GM19351 (cell line): ENCODE measurements around the gene NODAL.
"Not testable (repeated sequence)": the region's sequence is repeated elsewhere in the genome, so short reads cannot be mapped to it uniquely, and the experiment has no call there.

Experiments used
- ATAC-seq: cut with Tn5 transposase; IDR thresholded peaks from one replicate; pipeline ENCODE4 v1.9.1; 2021; ENCODE audit warnings: mild to moderate bottlenecking, moderate library complexity; ENCODE audit not compliant: unreplicated experiment

The NODAL gene

DNA sequence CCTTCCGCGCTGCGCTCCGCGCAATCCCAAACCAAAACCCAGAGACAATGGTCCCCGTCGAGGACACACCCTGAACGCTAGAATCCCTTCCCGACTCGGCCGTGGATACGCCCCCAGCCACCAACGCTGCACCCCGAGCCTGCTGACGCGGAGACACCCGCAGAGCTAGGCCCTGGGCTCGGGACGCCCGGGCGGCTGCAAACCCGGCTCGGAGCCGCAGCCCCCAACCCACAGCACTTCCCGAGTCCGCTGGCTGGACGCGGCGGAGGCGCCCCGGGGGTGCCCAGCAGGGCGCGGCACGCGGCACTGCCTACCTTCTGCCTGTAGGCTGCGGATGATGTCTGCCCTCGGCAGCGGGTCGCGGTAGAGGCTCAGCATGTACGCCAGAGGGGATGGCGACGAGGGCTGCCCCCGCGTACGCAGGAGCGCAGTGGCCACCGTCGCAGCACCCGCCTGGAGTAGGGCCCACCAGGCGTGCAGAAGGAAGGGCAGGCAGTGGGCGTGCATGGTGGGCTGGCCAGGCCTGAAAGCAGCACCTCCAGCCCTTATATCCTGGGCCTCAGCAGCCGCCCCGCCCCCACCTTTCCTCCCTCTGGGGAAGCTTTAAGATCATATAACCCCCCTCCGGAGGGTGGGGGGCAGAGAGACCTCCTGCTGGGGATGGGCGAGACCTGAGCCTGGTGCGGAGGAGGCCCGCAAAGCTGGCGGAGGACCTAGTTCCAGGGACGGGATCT lies at the start of gene NODAL:
Gene NODAL, minus strand, starts transcription at position 521 of the 734 bp plus-strand sequence. Its CDS starts 14 bp downstream, at position 507.
- ATAC-seq, result no peak

DNA sequence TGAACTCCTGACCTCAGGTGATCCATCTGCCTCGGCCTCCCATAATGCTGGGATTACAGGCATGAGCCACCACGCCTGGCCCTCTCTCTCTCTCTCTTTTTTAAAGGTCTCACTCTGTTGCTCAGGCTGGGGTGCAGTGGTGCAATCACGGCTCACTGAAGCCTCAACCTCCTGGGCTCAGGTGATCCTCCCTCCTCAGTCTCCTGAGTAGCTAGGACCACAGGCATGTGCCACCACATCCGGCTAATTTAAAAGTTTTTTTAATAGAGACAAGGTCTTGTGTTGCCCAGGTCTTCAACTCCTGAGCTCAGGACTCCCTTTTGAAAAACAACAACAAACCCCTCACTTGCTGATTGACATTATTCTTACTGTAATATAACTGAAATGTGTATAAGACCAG lies 48.7 kb upstream of the NODAL start:
- no peak for ATAC-seq

DNA sequence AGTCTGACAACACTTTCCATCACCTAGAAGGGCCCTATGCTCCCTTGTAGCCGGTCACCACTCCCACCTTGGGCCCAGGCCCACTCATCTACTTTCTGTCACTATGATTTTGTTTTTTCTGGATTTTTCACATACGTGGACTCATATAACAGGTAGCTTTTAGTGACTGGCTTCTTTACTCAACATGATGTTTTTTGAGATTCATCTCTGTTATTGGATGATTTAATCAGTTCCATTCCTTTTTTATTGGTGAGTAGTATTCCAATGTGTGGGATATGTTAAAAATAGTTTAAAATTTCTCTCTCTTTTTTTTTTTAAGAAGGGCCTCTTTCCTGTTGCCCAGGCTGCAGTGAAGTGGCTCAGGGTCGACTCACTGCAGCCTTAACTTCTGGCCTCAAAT lies 46.3 kb upstream of the NODAL start:
- no peak for ATAC-seq

GRCh38 chr10:70483872-70484271 lies 42.4 kb upstream of the NODAL start:
- ATAC-seq, result not testable (repeated sequence)

DNA sequence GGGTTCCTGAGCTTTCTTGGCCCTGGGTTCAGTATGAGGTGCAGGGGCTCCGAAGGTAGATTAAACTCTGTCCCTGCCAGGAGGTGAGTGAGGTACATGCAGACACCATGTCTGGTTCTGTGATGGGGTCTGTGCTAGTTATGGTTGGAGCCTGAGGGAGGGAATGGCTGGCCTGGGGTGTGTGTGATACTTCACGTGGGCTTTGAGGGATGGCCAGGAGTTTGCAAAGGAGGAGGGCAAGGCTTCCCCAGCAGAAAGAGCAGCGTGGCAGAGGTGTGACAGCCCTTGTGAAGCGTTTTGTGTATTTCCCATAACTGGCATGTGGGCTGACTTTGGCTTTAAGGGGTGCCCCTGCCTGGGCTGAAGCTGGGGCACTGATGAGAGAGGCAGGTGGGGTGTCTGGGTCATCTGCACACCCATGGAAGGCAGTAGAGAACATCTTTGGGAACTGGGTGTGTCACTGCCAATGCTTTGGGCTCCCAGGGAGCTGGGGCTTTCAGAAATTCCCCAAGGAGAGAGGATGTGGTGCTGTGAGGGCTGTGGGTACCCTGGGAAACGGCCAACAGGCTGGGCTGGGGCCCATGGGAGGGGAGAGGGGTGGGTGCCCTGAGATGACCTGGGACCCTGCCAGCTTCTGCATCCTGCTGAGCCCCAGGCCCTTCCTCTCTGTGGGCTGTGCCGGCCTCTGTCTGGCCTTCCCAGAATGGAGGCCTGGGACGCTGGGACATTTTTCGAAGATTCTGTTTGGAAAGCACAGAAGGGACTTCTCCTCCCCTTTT lies 41.7 kb upstream of the NODAL start:
- no peak for ATAC-seq

- no peak for ATAC-seq
These were observed 40.5 kb upstream of the NODAL start for GRCh38 chr10:70481831-70482530.

GRCh38 chr10:70481105-70481504 lies 39.6 kb upstream of the NODAL start:
- ATAC-seq, result no peak

- ATAC-seq, result no peak
These were observed 38.9 kb upstream of the NODAL start for GRCh38 chr10:70480239-70480861.

DNA sequence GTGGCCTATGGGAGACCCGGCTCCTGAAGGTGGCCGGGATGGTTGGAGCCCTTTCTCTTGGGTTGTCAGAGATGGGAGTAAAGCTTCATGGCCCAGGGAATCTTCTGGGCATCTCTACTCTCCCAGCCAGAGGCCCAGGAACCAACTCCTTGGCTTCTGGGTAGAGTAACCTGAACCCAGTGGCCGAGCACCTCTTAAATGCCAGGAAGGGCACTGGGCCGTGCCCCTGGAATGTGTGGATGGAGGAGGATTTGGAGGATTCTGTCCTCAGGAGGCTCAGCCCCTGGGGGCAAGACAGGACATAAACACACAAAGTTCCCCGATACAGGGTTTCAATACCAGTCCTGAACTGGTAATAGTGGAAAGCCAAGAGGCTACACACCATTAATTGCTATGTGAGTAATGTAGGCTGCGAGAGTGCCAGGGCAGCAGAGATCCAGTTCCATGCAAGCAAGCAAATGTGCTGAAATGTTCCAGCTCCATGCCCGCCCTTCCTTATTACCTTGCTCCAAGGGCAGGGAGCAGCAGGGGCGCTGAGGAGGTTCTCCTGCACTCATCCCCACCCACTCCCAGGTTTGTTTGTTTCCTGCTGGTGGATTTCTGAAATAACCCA lies 38.3 kb upstream of the NODAL start:
- no peak for ATAC-seq

DNA sequence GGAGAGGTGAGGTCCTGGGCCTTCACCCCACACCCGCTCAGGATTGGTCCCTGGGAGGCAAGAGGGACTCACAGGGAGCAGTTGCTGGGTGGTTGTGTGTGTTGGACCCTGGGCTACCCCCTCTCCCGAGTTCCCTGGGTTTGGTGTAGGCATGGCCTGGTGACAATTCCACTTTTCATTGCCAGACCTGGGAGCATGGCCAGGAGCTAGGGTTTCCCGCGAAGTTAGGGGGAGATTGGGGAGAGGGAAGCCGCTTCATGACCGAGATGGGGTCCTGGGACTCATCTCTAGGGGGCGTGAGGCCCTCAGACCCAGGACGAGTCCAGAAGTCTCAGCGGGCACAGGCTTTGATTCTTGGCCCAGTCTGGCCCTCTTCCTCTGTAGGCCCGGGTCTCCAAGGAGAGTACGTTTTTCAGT lies 37.7 kb upstream of the NODAL start:
- ATAC-seq, result no peak

GRCh38 chr10:70478191-70479164 lies 37.0 kb upstream of the NODAL start, which contains the start of gene PALD1:
Gene PALD1, plus strand, starts transcription at chr10:70478767. Its CDS starts 47,185 bp downstream, at chr10:70525952.
- peak; percentile 33 for ATAC-seq

GRCh38 chr10:70477661-70478162 lies 36.2 kb upstream of the NODAL start:
- ATAC-seq, result peak; percentile 34

DNA sequence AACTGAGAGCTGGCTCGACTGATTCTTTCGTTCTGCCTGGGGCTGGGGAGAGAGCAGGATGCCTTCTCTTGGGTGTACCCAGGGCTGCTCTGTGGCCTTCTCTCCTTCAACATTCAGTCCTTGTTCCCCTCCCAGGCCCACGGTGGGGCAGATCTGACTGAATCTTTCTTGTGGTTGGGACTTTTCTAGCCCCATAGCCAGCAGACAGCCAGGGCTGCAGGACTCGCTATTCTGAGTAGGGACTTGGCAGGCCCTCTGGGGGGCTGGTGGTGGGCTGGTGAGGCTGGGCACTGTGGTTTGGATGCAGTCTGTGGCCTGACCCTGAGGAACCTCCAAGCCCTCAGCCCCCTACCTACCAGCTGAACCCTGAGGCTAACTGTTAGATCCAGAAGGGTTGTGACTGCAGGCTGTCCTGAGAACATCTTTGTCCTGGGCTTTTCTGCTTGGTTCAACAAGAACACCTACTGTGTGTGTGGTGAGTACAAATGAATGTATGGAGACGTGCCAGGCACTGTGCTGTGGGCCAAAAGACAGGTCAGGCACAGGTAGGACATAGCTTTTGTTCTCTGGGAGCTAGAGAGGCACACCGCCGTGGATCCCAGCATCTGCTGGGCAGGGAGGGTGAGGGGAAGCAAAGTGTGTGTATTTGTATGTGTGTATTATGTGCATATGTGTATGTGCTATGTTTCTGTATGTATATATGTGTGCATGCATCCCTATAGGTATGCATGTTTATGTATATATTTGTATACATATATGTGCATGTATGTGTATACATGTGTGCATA lies 35.0 kb upstream of the NODAL start:
- no peak for ATAC-seq

- no peak for ATAC-seq
These were observed 34.2 kb upstream of the NODAL start for GRCh38 chr10:70475661-70476060.

DNA sequence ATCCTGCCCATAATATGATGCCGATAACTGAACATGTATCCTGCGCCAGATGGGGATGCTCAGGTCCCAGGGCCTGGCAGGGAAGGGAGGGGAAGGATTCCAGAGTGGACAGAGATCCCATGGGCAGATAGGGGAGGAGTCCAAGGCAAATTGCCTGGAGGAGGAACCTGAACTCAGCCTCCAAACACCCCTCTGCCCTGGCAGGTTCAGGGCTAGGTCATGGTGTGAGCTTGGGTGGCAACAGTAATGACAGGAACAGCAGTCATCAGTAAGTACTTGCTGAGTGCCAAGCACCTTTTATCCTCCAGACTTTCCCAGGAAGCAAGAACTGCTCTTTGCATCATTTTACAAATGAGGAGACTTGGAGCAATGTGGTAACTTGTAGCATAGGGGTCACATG lies 33.3 kb upstream of the NODAL start:
- no peak for ATAC-seq

DNA sequence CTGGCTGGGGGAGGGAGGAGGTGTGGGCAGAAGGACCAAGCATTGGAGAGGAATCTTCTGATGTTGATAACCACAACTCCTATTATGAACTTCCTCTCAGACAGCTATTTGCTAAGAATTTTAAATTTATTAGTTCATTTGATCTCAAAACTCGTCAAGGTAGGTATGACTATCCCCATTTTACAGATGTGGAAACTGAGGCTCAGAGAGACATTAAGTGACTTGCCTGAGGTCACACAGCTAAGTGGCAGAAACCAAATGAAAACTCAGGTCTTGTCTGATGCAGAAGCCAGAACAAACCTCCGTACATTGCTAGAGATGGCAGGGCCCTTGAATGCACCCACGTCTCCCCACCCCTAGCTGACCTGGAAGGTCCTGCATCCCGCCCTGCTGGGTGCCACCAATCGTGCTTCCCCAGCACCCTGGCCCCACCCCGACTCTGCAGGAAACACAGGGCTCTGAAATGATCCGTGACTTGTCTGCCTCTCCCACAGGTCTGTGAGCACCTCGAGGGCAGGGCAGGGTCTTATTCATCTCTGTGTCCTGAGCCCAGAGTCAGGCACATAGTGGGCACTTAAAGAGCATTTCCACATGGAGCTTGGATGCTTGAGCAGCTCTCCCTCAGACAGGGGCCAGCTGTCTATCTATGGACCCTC lies 31.4 kb upstream of the NODAL start:
- ATAC-seq, result no peak

DNA sequence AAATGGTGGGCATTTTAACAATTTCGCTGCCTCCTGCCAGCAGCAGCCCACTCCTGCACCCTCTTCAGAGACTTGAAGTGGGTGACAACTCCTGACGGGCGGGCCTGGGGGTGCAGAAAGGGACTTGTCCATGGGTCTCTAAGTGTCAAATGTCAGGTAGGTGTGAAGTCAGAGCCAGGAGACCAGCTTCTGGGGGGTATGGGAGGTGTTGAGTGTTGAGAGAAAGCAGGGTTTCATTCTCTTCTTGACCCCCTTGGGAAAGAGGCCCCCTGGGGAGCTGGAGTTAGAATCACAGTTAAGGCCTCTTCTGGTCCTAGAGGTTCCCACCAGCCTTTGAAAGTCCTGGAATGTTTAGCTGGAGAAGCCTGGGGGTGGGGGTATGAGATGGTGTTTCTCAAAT lies 25.5 kb upstream of the NODAL start:
- no peak for ATAC-seq

- ATAC-seq, result no peak
These were observed 24.4 kb upstream of the NODAL start for GRCh38 chr10:70465832-70466231.
